Esophagus squamous epithelium (tissue), 4 donors: ENCODE results near the gene ARHGAP44.

Experiments used
- CTCF ChIP-seq, 6 experiments: fragments of 450-650 bp in 4 of 6; fragments of 200-600 bp in 2 of 6; sonication (generic) in 2 of 6; IDR thresholded peaks; one replicate each; pipeline ENCODE4 v1.5.1; 2016 to 2019; ENCODE audit warnings: antibody characterized with exemption in 6 of 6, mild to moderate bottlenecking in 4 of 6, moderate library complexity in 4 of 6
- POLR2A ChIP-seq, 4 donors: fragments of 450-650 bp; IDR thresholded peaks; one replicate each; pipeline ENCODE4 v1.6.1; 2017; ENCODE audit warnings: antibody characterized with exemption in 4 of 4, mild to moderate bottlenecking in 4 of 4, moderate library complexity in 3 of 4

- TF ChIP-seq CTCF (IDR thresholded peaks at IDR 0.05): no peak
- no peak for TF ChIP-seq POLR2A (IDR thresholded peaks at IDR 0.05)
These were observed 203.4 kb downstream of the ARHGAP44 start for GRCh38 chr17:12992676-12993075.
